ENCODE results near the gene HMGB3.

GRCh38 chrX:150984169-150984824 is 1.2 kb downstream of the HMGB3 start:
- no peak for TF ChIP-seq CTCF (IDR thresholded peaks at IDR 0.05)
- TF ChIP-seq POLR2A (IDR thresholded peaks at IDR 0.05), result no peak
